Measurements from ENCODE around the gene HOXD11. TPM values are rescaled to one million over a fixed set of nuclear protein-coding genes. Genes with fewer than 3 reads are reported as not detected.

HOXD11 gene
- total RNA-seq, 1 donor from 2014 or later = not detected

DNA sequence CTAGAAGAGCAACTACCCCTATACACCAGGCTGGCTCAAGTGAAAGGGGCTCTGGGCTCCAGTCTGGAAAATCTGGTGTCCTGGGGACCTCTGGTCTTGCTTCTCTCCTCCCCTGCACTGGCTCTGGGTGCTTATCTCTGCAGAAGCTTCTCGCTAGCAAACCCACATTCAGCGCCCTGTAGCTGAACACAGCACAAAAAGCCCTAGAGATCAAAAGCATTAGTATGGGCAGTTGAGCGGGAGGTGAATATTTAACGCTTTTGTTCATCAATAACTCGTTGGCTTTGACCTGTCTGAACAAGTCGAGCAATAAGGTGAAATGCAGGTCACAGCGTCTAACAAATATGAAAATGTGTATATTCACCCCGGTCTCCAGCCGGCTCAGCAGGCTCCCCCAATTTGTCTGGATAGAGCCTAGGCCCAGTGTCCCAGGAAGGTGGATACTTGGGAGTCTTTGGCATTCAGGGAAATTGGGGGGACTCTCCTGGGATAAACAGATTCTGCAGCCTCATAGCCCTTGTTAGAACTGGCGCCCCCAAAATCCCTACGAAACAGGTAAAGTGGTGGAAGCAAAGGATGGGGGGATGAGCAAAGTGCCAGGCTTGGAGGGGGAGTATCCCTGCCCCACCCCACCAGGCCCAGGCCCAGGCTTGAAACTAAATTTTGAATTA lies 41.8 kb downstream of the HOXD11 start:
- Histone ChIP-seq H3K4me1 (no peaks in the 10 kb centered on the region), H3K27ac (no peak overlapping the region), H3K4me3 (no peak overlapping the region), H3K36me3 (peaks cover 6 to 18% of the 10 kb centered on the region in 2 donors), H3K9me3 (no peaks in the 10 kb centered on the region), H3K27me3 (no peaks in the 10 kb centered on the region)
- TF ChIP-seq, protein P1, sequence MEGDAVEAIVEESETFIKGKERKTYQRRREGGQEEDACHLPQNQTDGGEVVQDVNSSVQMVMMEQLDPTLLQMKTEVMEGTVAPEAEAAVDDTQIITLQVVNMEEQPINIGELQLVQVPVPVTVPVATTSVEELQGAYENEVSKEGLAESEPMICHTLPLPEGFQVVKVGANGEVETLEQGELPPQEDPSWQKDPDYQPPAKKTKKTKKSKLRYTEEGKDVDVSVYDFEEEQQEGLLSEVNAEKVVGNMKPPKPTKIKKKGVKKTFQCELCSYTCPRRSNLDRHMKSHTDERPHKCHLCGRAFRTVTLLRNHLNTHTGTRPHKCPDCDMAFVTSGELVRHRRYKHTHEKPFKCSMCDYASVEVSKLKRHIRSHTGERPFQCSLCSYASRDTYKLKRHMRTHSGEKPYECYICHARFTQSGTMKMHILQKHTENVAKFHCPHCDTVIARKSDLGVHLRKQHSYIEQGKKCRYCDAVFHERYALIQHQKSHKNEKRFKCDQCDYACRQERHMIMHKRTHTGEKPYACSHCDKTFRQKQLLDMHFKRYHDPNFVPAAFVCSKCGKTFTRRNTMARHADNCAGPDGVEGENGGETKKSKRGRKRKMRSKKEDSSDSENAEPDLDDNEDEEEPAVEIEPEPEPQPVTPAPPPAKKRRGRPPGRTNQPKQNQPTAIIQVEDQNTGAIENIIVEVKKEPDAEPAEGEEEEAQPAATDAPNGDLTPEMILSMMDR (IDR thresholded peaks at IDR 0.05) = no peak
- intact Hi-C loops (cut with DNase I) = no loop called here
- no peak for DNase-seq (ENCODE audit: low spot score in 2 of 2)

DNA sequence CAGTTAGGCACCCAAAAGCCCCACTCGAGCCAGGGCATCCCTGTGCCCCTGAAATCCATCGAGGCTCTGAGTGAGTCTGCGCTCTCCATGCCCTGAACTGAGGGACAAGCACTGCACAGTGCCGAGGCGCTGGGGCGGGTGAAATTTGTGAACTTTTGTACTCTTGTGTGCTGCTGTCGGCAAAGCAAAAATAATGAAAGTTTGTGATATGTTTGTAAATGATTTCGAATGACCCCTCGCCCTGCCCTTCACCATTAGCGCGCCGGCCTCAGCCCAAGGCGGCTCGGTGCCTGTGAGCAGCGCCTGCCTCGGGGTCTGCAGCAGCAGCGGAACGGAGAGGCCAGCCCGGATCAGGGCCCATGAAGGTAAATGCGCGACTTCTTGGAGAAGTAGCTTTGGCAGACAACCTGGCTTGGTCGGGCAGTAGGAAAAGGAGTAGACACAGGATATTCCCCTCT lies 42.4 kb downstream of the HOXD11 start:
- no peaks in the 10 kb centered on the region for H3K27me3 ChIP-seq

DNA sequence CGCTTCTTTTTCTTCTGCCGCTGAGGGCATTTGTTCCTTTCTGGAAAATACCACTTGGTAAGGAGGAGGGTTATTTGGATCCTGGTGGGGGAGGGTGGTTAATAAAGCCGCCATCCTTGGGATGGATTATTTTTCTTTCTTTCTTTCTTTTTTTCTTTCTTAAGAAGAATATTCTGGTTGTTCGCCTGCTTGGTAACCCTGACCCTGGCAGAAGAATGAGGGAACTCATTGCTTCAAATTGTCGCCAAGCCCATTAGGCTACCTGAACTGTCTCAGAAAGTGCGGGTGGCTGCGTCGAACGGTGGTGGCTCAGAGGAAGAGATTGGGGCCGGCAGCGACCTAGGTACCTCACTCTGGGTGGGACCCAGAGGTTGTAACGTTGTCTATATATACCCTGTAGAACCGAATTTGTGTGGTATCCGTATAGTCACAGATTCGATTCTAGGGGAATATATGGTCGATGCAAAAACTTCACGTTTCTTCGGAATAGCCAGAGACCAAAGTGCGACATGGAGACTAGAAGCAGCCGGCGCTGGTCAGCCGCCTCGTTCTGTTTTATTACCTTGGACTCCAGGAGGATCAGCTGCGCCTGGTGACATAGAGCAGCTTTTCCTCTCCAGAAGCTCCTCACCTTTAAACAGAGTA lies 43.0 kb downstream of the HOXD11 start:
- Histone ChIP-seq H3K4me1 (no peaks in the 10 kb centered on the region), H3K36me3 (peaks cover 6 to 14% of the 10 kb centered on the region in 2 donors), H3K4me3 (no peak overlapping the region), H3K27ac (no peak overlapping the region), H3K9me3 (no peaks in the 10 kb centered on the region), H3K27me3 (no peaks in the 10 kb centered on the region)
- TF ChIP-seq, protein P1 (IDR thresholded peaks at IDR 0.05) = no peak
- intact Hi-C loops (cut with DNase I) = no loop called here
- DNase-seq (ENCODE audit: low spot score in 2 of 2) = no peak

More for the DNA sequence above, 42.4 kb downstream of the HOXD11 start:
- no peaks in the 10 kb centered on the region for H3K4me1 ChIP-seq
- TF ChIP-seq, protein P1 (IDR thresholded peaks at IDR 0.05) = no peak
- no peak overlapping the region for H3K4me3 ChIP-seq
- H3K9me3 ChIP-seq = no peaks in the 10 kb centered on the region
- intact Hi-C loops (cut with DNase I) = no loop called here
- no peak for DNase-seq (ENCODE audit: low spot score in 2 of 2)
- H3K27ac ChIP-seq = no peak overlapping the region
- H3K36me3 ChIP-seq = peaks cover 6 to 18% of the 10 kb centered on the region in 2 donors

DNA sequence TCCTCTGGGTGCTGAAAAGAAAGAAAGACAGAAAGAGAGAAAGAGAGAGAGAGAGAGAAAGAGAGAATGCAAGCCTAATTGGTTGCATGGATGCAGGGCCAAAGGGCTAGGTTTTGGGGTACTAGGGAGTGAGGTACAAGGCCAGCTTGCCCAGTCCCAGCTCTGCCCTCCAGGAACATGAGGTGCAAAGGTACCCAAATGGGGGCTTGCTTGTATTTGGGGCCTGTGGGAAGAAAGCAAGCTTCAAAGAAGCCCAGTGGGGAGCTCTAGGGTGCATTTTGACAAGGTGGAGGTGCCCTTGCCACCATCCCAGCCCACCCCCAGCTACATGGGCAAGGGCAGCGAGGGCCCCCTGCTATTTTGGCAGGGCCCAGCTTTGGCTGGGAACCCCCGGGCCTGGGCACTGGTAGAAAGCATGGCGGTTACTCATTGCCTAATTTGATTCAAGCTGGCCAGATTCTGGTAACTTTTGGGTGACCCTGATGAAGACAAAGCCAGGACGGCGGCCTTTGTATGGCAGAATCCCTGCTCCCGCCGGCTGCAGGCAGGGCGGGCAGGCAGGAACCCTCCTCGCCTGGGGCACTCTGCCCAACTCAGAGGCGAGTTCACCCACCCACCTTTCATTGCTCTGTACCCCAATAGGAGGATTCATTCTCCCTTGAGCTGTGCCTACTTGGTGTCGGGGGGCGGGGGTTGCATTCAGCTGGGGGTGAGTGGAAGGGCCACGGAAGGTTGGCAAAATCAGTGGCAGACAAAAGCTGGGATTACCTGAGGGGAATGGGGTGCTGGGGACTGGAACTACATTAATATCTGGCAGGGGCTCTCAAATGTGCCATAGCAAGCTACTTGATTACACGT lies 43.7 kb downstream of the HOXD11 start:
- intact Hi-C loops (cut with DNase I) = no loop called here
- TF ChIP-seq, protein P1 (IDR thresholded peaks at IDR 0.05) = no peak
- Histone ChIP-seq H3K27ac (no peak overlapping the region), H3K9me3 (no peaks in the 10 kb centered on the region), H3K4me3 (no peak overlapping the region), H3K27me3 (no peaks in the 10 kb centered on the region), H3K4me1 (no peaks in the 10 kb centered on the region), H3K36me3 (peaks cover 6 to 14% of the 10 kb centered on the region in 2 donors)
- no peak for DNase-seq (ENCODE audit: low spot score in 2 of 2)

DNA sequence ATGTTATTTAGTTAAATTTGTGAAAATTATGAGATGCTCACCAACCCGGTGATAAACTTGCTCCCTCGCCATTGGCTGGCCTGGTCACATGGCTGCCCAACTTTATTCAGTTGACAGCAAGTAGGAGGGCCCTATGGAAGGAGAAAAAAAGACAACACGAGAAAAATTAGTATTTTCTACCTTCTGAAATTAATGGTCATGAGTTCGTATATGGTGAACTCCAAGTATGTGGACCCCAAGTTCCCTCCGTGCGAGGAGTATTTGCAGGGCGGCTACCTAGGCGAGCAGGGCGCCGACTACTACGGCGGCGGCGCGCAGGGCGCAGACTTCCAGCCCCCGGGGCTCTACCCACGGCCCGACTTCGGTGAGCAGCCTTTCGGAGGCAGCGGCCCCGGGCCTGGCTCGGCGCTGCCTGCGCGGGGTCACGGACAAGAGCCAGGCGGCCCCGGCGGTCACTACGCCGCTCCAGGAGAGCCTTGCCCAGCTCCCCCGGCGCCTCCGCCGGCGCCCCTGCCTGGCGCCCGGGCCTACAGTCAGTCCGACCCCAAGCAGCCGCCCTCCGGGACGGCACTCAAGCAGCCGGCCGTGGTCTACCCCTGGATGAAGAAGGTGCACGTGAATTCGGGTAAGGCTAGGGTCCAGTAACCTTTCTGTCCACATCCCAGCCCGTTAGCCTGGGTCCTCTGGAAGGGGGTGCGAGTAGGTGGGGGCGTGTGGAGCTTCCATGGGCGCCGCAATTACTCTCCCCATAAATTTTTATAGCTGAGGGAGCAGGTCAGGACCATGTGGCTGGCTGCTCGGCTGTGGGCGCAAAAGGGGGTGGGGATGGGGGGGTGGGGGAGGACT lies 44.6 kb downstream of the HOXD11 start, which contains the start of gene HOXD4:
Gene HOXD4, plus strand, starts transcription at position 109 of the 846 bp plus-strand sequence. Its CDS starts 84 bp downstream, at position 193.
- peak within 1 kb of the TSS in 1 of 2 donors; percentile 13 for H3K4me3 ChIP-seq
- H3K36me3 ChIP-seq = peaks cover 6 to 18% of the 10 kb centered on the region in 2 donors
- TF ChIP-seq, protein P1 (IDR thresholded peaks at IDR 0.05) = no peak
- DNase-seq (ENCODE audit: low spot score in 2 of 2) = peak in 1 of 2 donors; percentile 45
- H3K27me3 ChIP-seq = no peaks in the 10 kb centered on the region
- H3K4me1 ChIP-seq = no peaks in the 10 kb centered on the region
- no peaks in the 10 kb centered on the region for H3K9me3 ChIP-seq
- intact Hi-C loops (cut with DNase I) = no loop called here
- no peak within 1 kb of the TSS for H3K27ac ChIP-seq
